GM19468 (cell line): ENCODE data around the gene MTERF2.
A peak's percentile ranks its signal among the peaks of the same experiment; 100 is the strongest.

ENCODE experiments used
- ATAC-seq: cut with Tn5 transposase; IDR thresholded peaks from one replicate; pipeline ENCODE4 v1.9.1; 2021; ENCODE audit warnings: mild to moderate bottlenecking, moderate library complexity, moderate number of reproducible peaks; ENCODE audit not compliant: unreplicated experiment; ENCODE audit errors: extremely low read depth

MTERF2 gene

GRCh38 chr12:106955377-106956047 lies 31.4 kb downstream of the MTERF2 start, which contains the start of gene TMEM263:
TSS of gene TMEM263 (plus strand) at chr12:106955907. CDS start at chr12:106967117, 11,210 bp downstream.
- ATAC-seq: peak; percentile 70

GRCh38 chr12:106954462-106955376 lies 32.2 kb downstream of the MTERF2 start:
- ATAC-seq: no peak

DNA sequence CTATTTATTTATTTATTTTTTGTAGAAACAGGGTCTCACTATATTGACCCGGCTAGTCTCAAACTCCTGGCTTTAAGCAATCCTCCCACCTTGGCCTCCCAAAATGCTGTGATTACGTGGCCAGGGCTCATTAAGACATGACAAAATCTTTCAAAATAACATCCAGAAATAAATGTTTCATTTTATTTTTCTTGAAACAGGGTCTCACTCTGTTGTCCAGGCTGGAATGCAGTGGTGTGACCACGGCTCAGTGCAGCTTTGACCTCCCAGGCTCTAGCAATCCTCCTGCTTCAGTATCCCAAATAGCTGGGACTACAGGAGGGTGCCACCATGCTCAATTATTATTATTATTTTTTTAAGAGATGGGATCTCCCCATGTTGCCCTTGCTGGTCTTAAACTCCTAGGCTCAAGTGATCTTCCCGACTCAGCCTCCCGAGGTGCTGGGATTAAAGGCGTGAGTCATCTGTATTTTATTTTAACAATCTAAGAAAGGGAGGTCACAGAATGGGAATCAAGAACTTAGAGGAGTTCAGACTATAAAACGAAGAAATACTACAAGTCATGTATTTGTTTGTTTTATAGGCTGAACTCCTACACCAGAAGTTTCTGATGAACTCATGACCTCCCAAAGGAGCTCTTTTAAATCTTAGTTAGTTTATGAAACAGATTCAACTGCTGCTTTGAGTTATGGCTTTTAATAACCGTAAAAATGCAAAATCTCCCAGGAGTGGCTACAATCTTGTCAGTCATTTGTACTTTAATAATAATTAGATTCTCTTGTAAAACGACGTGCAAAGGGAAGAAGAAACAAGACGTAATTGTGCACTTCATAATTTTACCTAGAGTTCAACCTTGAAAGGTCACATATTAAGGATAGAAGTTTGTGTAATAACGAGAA lies 33.3 kb downstream of the MTERF2 start:
- no peak for ATAC-seq

- ATAC-seq: no peak
Measured at GRCh38 chr12:106950591-106950990, 36.4 kb downstream of the MTERF2 start.

DNA sequence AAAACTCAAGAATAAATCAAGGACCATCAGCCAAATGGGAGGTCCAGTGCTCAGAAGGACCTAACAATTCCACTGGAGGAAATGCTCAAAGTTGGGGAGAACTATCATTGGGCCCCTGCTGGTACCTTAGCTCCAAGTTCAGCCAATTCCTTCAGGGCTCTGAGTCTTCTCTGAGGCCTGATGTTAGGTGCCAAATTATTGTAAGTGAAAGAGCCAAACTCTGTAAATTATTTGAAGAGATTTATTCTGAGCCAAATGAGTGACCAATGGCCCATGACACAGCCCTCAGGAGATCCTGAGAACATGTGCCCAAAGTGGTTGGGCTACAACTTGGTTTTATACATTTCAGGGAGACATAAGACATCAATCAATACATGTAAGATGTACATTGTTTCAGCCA lies 39.5 kb downstream of the MTERF2 start:
- ATAC-seq: no peak

DNA sequence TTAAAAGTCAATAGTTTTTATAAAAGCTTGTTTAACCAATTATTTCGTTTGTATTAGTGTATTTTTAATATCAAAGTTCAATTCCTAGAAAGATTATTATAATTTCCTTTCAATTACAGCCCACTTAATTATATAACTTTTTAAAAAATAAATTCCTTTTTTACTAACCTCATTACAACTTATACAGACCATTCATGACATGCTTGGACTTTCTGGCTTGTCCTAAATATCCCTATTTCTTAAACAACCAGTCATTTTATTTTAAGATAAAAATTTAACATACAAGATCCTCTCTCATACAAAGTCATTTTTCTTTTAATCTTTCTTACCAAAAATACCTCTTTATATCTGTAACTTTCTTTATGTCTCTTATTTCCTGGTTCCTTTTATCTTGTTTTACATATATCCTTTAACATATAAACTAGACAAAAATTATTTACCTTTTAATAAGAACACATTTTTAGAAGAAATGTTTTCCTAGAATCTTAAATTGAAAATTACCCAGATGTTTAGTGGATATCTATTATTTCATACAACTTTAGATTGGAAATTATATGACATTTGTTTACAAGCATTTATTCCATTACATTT lies 41.6 kb downstream of the MTERF2 start:
- no peak for ATAC-seq

GRCh38 chr12:106942775-106943174 lies 44.2 kb downstream of the MTERF2 start:
- ATAC-seq: no peak

GRCh38 chr12:106941481-106942156 lies 45.3 kb downstream of the MTERF2 start:
- ATAC-seq: no peak

GRCh38 chr12:106934277-106934676 lies 52.7 kb downstream of the MTERF2 start:
- no peak for ATAC-seq
